Spleen (tissue), 11 donors: ENCODE measurements around the gene ZSWIM6. TPM values are rescaled to one million over a fixed set of nuclear protein-coding genes. Genes with fewer than 3 reads are reported as not detected.

Source experiments
- DNase-seq: peaks from one replicate; pipeline ENCODE4 v3.0.0-alpha.2; 2020
- H3K27ac ChIP-seq, 8 donors: fragments of 200-600 bp; sonication (generic) in 7 of 8; 1 replicate in 4 of 8; 2 replicates in 4 of 8; pipeline versions ENCODE4 v1.5.0 to v1.8.0; 2016 to 2021; ENCODE audit warnings: inconsistent platforms in 4 of 8, mild to moderate bottlenecking in 4 of 8, moderate library complexity in 1 of 8
- H3K27me3 ChIP-seq, 7 donors: fragments of 200-600 bp; sonication (generic) in 6 of 7; replicated peaks in 1 of 7; 1 replicate in 4 of 7; 2 replicates in 3 of 7; pipeline versions ENCODE4 v1.5.0 to v1.8.0; 2016 to 2021; ENCODE audit warnings: inconsistent platforms in 3 of 7, mild to moderate bottlenecking in 1 of 7
- H3K36me3 ChIP-seq, 6 donors: fragments of 200-600 bp; sonication (generic) in 5 of 6; 1 replicate in 4 of 6; 2 replicates in 2 of 6; pipeline versions ENCODE4 v1.5.0 to v1.8.0; 2016 to 2021; ENCODE audit warnings: inconsistent platforms in 2 of 6
- H3K4me1 ChIP-seq, 6 donors: fragments of 200-600 bp; sonication (generic) in 5 of 6; 1 replicate in 3 of 6; 2 replicates in 3 of 6; pipeline versions ENCODE4 v1.5.0 to v1.8.0; 2016 to 2021; ENCODE audit warnings: inconsistent platforms in 3 of 6
- H3K4me3 ChIP-seq, 8 donors: fragments of 200-600 bp; sonication (generic) in 7 of 8; 1 replicate in 4 of 8; 2 replicates in 4 of 8; pipeline versions ENCODE4 v1.5.0 to v1.8.0; 2016 to 2021; ENCODE audit warnings: inconsistent platforms in 4 of 8, mild to moderate bottlenecking in 4 of 8, moderate library complexity in 2 of 8
- H3K9me3 ChIP-seq, 8 donors: fragments of 200-600 bp; sonication (generic) in 7 of 8; 1 replicate in 4 of 8; 2 replicates in 4 of 8; pipeline versions ENCODE4 v1.5.0 to v1.8.0; 2016 to 2021; ENCODE audit warnings: inconsistent platforms in 4 of 8
- POLR2A ChIP-seq, 3 donors: fragments of 450-650 bp; IDR thresholded peaks; one replicate each; pipeline ENCODE4 v1.5.1; 2017; ENCODE audit warnings: antibody characterized with exemption in 3 of 3, mild to moderate bottlenecking in 1 of 3
- POLR2AphosphoS5 ChIP-seq, 3 donors: sonication (generic); formaldehyde crosslinking; IDR thresholded peaks; one replicate each; pipeline ENCODE4 v1.5.1; 2017; ENCODE audit warnings: antibody characterized with exemption in 3 of 3
- WGBS, 5 donors: extraction: QIAGEN DNeasy Blood & Tissue Kit in 3 of 5; methylation state at CpG; one replicate each; pipeline versions ENCODE4 v1.1.5 to v1.1.7; 2013 to 2018; 5-methylcytosine and 5-hydroxymethylcytosine counted together
- intact Hi-C: fragments of 100-400 bp; cut with DNase I; formaldehyde crosslinking; loops from one replicate; pipeline ENCODE4 v1.15.0; 2023; ENCODE audit warnings: low total_unique reads
- polyA plus RNA-seq, 3 donors: library from polyadenylated mRNA; stranded (reverse); fragments of 200-250 nt; gene quantifications; one replicate each; pipeline ENCODE4 v1.2.1, GENCODE V29; 2013
- total RNA-seq, 7 donors: library from RNA; depleted of rRNA in 3 of 7; stranded (reverse); fragments of >200 nt in 3 of 7; fragmentation: NEBNext Ultra II Directional in 4 of 7; extraction: Animal tissue kit (Norgen Biotek cat#: 25700) in 4 of 7; gene quantifications; one replicate each; pipeline versions ENCODE4 v1.1.0 to v1.2.1, GENCODE V29; 2016 to 2021
- TF ChIP-seq, protein P1 (sequence below), 11 experiments: fragments of 200-600 bp in 7 of 11; fragments of 450-650 bp in 4 of 11; sonication (generic) in 4 of 11; IDR thresholded peaks in 8 of 11; conservative IDR thresholded peaks in 3 of 11; 1 replicate in 7 of 11; 2 replicates in 4 of 11; pipeline versions ENCODE4 v1.4.0 to v1.8.0; 2016 to 2021; ENCODE audit warnings: antibody characterized with exemption in 11 of 11, inconsistent platforms in 4 of 11, mild to moderate bottlenecking in 1 of 11
- donor health status: healthy with polysubstance abuse.
- donor health status: DM: no; HTN: no; CAD: no; lungs with moderate emphysema.
- donor health status: DM: no; HTN: no; CAD: no.
- donor health status: Bipolar disorder and iron deficiency.
- donor health status: healthy.
- donor health status: DM: no; HTN: no; CAD: no.
- donor health status: DM: yes; HTN: yes; CAD: no.

ZSWIM6 gene
- total and polyA plus RNA-seq, 10 donors: 3.1 to 22.9 (median 16.9) TPM

DNA sequence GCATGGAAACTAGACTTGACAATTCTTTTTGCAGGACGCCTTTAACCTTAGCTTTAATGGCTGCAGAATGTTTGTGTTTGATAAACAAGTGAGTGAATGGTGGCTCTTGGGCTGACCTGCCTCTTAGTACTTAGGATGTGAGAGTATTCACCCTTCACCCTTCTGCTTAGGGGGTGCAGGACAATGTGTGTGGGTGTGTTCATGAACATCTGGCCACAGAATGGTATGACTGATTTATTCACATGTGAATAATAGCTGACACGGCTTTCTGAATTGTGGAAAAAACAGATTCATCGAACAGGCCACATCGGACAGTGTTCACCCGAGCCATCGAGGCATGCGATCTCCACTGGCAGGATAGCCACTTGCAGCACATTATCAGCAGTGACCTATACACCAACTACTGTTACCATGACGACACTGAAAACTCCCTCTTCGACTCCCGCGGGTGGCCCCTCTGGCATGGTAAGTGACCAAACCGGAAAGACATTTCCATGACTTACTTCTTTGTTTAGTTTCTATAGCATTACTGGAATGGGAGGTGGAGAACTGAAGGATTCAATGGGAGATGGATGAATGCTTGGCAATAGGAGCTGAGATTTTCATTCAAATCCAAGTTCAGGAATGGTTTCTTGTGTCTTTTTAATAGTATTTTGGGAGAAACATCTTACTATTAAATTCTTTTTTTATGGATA lies 193.6 kb downstream of the ZSWIM6 start:
- H3K27ac ChIP-seq: no peak overlapping the region
- no peaks in the 10 kb centered on the region for H3K9me3 ChIP-seq
- intact Hi-C loops: no loop called here
- TF ChIP-seq, protein P1, sequence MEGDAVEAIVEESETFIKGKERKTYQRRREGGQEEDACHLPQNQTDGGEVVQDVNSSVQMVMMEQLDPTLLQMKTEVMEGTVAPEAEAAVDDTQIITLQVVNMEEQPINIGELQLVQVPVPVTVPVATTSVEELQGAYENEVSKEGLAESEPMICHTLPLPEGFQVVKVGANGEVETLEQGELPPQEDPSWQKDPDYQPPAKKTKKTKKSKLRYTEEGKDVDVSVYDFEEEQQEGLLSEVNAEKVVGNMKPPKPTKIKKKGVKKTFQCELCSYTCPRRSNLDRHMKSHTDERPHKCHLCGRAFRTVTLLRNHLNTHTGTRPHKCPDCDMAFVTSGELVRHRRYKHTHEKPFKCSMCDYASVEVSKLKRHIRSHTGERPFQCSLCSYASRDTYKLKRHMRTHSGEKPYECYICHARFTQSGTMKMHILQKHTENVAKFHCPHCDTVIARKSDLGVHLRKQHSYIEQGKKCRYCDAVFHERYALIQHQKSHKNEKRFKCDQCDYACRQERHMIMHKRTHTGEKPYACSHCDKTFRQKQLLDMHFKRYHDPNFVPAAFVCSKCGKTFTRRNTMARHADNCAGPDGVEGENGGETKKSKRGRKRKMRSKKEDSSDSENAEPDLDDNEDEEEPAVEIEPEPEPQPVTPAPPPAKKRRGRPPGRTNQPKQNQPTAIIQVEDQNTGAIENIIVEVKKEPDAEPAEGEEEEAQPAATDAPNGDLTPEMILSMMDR (IDR thresholded peaks at IDR 0.05 in 8 of 11, conservative IDR thresholded peaks at IDR 0.05 in 3 of 11): no peak
- TF ChIP-seq POLR2AphosphoS5 (IDR thresholded peaks at IDR 0.05) (no peak), POLR2A (IDR thresholded peaks at IDR 0.05) (no peak)
- 93 to 98% (median 96%) methylated on average over 12 of the region's 12 CpGs for WGBS, 5 donors
- no peak overlapping the region for H3K4me3 ChIP-seq
- H3K27me3 ChIP-seq: no peaks in the 10 kb centered on the region
- peaks cover 0 to 70% (median 15%) of the 10 kb centered on the region in 6 donors for H3K36me3 ChIP-seq
- DNase-seq: no peak
- H3K4me1 ChIP-seq: peaks cover 0 to 10% (median 2%) of the 10 kb centered on the region in 6 donors

GRCh38 chr5:61526207-61526519 lies 194.1 kb downstream of the ZSWIM6 start:
- 96 to 99% (median 98%) methylated on average over 5 of the region's 5 CpGs for WGBS, 5 donors
- no peak for DNase-seq
- no peaks in the 10 kb centered on the region for H3K9me3 ChIP-seq
- no peak overlapping the region for H3K4me3 ChIP-seq
- intact Hi-C loops: no loop called here
- H3K27me3 ChIP-seq: no peaks in the 10 kb centered on the region
- peaks cover 0 to 10% (median 2%) of the 10 kb centered on the region in 6 donors for H3K4me1 ChIP-seq
- no peak overlapping the region for H3K27ac ChIP-seq
- TF ChIP-seq, protein P1 (IDR thresholded peaks at IDR 0.05 in 8 of 11, conservative IDR thresholded peaks at IDR 0.05 in 3 of 11): no peak
- TF ChIP-seq POLR2A (IDR thresholded peaks at IDR 0.05): no peak
- TF ChIP-seq POLR2AphosphoS5 (IDR thresholded peaks at IDR 0.05): no peak
- H3K36me3 ChIP-seq: peaks cover 0 to 74% (median 16%) of the 10 kb centered on the region in 6 donors

GRCh38 chr5:61532983-61533382 lies 200.9 kb downstream of the ZSWIM6 start:
- WGBS, 5 donors: 86 to 96% (median 94%) methylated on average over 4 of the region's 4 CpGs

More at GRCh38 chr5:61532983-61533382, 200.9 kb downstream of the ZSWIM6 start:
- DNase-seq: no peak
- no peaks in the 10 kb centered on the region for H3K27me3 ChIP-seq
- H3K4me1 ChIP-seq: peaks cover 0 to 11% (median 0%) of the 10 kb centered on the region in 6 donors
- peaks cover 0 to 94% (median 30%) of the 10 kb centered on the region in 6 donors for H3K36me3 ChIP-seq
- peaks cover 0 to 11% (median 10%) of the 10 kb centered on the region in 8 donors for H3K9me3 ChIP-seq
- intact Hi-C loops: no loop called here
- TF ChIP-seq POLR2AphosphoS5 (IDR thresholded peaks at IDR 0.05) (no peak), POLR2A (IDR thresholded peaks at IDR 0.05) (no peak)
- TF ChIP-seq, protein P1 (IDR thresholded peaks at IDR 0.05 in 8 of 11, conservative IDR thresholded peaks at IDR 0.05 in 3 of 11): no peak
- no peak overlapping the region for H3K27ac ChIP-seq
- H3K4me3 ChIP-seq: no peak overlapping the region
